Hepatic stellate cell (primary cell): Measurements from ENCODE around the gene HELQ.
"Not testable (repeated sequence)": the region's sequence is repeated elsewhere in the genome, so short reads cannot be mapped to it uniquely, and the experiment has no call there.

Experiments
- DNase-seq: peaks from one replicate; pipeline ENCODE4 v3.0.0; 2011; ENCODE audit warnings: low spot score

HELQ gene, protein sequence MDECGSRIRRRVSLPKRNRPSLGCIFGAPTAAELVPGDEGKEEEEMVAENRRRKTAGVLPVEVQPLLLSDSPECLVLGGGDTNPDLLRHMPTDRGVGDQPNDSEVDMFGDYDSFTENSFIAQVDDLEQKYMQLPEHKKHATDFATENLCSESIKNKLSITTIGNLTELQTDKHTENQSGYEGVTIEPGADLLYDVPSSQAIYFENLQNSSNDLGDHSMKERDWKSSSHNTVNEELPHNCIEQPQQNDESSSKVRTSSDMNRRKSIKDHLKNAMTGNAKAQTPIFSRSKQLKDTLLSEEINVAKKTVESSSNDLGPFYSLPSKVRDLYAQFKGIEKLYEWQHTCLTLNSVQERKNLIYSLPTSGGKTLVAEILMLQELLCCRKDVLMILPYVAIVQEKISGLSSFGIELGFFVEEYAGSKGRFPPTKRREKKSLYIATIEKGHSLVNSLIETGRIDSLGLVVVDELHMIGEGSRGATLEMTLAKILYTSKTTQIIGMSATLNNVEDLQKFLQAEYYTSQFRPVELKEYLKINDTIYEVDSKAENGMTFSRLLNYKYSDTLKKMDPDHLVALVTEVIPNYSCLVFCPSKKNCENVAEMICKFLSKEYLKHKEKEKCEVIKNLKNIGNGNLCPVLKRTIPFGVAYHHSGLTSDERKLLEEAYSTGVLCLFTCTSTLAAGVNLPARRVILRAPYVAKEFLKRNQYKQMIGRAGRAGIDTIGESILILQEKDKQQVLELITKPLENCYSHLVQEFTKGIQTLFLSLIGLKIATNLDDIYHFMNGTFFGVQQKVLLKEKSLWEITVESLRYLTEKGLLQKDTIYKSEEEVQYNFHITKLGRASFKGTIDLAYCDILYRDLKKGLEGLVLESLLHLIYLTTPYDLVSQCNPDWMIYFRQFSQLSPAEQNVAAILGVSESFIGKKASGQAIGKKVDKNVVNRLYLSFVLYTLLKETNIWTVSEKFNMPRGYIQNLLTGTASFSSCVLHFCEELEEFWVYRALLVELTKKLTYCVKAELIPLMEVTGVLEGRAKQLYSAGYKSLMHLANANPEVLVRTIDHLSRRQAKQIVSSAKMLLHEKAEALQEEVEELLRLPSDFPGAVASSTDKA

DNA sequence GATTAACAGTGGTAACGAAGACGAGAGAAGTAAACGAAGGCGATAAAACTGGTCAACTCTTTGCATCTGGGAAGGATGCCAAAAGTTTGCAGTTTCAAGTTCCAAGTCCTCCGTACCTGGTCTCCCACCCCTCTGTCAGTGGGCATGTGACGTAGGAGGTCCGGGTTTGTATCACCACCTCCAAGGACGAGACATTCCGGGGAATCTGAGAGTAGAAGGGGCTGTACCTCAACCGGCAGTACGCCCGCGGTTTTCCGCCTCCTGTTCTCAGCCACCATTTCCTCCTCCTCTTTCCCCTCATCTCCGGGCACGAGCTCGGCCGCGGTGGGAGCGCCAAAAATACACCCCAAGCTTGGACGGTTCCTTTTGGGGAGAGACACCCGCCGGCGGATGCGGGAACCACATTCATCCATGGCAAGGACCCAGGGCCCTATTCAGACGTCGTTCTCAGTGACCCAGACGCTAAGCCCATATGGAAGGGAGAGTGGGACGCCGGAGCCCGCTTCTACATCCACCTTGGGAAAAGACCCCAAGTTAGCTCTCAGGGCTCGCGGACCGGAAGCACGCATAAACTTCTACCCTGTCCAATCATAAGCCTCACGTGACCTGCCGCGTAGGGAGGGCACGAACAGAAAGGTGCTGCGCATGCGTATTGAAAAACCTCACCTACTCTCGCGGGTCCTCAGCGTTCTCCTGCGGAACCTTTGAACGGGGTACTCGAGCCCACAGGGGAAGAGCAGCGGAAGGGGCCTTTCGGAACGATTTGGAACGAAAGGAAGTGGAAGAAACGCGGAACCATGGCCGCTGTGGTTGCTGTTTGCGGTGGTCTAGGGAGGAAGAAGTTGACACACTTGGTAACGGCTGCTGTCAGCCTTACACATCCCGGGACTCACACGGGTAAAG, at the start of gene HELQ, which contains the start of gene MRPS18C:
HELQ (minus strand) TSS at position 543 of the 903 bp plus-strand sequence; CDS start at position 413, 130 bp downstream.
MRPS18C (plus strand) TSS at position 778 of the 903 bp plus-strand sequence; CDS start at position 798, 20 bp downstream.
- peak; percentile 96 for DNase-seq

DNA sequence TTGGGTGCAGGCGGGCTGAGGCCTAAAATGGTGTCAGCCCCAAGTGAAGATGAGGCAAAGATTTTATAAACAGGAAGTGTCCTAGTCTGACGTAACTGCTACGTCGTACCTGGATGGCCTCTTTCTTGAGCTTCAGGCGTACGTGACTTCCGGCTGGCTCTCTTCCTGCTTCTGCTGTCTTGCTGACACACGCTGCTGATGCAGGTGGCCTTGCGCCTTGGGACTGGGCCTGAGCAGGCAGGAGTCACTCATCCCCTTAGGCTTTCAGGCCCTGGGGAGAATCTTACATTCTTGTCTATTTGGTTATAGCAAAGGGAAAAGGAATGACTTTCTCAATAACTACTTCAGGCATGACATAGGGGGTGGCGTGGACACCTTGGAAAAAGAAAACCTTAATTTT, 49.4 kb upstream of the HELQ start:
- no peak for DNase-seq

DNA sequence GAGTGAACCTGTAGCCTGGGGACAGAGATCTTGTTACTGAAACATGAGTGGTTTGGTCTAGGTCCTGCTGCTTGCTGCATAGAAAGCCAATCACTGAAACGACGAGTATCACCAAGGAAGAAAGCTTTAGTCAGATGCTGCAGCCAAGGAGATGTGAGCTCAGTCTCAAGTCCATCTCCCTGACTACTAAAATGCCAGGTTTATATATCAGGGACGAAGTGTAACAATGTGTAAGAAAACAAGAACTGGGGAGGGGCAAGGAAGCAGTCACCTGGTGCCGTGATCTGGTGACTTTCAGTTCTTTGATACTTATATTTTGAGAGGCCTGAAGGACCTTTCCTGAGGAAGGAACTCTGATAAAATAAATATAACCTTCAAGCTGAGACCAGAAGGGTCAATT, 48.9 kb upstream of the HELQ start:
- no peak for DNase-seq

DNA sequence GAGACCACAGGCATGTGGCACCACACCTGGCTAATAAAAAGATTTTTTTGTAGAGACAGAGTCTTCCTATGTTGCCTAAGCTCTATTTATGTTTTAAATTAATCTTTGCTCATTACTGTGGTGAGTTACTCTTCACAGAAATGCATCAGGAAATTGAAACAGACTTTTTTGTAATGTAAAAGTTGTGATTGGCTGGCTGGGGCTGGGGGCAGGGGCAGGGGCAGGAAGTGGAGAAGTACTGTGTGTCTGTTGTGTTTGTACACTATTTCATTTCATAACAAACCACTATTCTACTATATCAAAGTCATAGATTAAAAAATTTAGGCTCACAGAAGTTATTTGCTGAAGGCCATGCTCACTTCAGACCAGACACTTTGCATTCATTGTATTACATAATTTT, 48.4 kb upstream of the HELQ start:
- no peak for DNase-seq

DNA sequence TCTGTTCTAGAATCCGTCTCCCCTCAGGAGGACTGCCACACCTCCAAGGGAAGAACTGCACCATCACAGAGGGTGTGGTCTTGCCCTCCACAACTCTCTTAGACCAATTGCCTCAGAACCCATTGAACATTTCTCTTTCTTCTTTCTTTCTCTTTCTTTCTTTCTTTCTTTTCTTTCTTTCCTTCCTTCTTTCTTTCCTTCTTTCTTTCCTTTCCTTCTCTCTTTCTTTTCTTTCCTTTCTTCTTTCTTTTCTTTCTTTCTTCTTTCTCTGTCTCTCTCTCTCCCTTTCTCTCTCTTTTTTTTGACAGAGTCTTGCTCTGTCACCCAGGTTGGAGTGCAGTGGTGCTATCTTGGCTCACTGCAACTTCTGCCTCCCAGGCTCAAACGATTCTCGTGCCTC, 46.0 kb upstream of the HELQ start:
- DNase-seq: not testable (repeated sequence)

DNA sequence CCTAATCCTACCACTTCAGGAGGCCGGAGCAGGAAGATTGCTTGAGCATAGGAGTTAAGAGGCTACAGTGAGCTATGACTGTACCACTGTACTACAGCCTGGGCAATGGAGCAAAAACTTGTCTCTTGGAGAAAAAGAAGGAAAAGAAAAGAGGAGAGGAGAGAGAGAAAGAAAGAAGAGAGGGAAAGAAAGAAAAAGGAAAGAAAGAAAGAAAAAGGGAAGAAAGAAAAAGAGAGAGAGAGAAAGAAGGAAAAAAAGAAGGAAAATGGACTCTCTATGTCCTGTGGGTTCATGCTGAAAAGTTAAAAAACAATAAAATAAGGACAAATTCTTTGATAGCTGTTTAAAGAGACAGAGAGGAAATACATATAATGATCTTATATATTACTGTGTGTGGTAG, 42.6 kb upstream of the HELQ start:
- no peak for DNase-seq

DNA sequence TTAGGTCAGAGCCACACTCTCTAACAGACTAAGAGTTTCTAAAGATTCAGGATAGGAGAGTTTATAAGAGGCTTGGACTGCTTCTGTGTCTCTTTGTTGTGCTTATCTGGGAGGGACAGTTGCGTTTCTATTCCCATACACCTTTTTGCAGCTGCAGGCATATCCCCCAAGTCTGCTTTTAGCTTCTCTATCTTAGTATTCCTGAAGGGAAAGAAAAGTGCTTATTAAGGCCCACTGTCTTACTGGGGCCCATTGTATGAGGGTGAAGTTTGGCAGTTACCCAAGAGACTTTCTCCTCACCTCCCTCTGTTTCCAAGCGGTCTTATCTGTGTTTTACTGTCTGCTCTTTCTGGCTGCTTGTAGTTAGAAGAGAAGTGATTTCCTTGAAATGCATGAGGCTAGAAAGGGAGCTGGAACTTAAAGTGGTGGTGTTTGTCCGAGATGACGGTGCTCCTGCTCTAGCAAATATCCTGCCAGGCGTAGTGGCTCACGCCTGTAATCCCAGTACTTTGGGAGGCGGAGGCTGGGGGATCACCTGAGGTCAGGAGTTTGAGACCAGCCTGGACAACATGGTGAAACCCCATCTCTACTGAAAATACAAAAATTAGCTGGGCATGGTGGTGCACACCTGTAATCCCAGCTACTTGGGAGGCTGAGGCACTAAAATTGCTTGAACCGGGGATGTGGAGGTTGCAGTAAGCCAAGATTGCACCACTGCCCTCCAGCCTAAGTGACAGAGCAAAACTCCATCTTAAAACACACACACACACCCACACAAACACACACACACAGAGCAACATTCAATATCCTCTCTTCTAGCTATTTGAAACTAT, 40.7 kb upstream of the HELQ start:
- DNase-seq: not testable (repeated sequence)

DNA sequence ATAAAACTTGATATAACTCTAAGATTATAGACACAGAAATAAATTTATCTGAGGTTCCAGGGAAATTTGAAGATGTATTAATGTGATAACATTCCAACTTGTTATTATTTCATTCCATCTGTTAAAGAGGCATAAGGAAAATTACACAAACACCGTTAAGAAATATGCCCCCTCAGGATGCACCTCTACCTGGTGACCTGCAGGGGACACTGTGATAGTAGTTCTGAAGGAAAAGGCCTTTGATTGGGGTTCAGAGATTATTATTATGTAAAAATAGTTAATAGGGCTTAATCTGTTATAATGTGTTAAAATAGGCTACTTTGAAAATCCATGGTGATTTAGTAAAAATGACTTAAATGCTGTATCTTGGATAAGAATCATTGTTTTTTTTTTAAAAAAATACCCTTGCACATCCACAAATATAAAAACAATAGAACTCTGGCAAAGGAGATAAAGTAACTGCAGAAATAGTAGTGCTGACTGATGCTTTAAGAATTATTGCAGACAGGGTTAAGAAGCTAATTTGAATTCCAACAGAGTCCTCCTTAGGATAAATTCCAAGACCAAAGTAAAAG, 35.3 kb upstream of the HELQ start:
- peak; percentile 43 for DNase-seq

DNA sequence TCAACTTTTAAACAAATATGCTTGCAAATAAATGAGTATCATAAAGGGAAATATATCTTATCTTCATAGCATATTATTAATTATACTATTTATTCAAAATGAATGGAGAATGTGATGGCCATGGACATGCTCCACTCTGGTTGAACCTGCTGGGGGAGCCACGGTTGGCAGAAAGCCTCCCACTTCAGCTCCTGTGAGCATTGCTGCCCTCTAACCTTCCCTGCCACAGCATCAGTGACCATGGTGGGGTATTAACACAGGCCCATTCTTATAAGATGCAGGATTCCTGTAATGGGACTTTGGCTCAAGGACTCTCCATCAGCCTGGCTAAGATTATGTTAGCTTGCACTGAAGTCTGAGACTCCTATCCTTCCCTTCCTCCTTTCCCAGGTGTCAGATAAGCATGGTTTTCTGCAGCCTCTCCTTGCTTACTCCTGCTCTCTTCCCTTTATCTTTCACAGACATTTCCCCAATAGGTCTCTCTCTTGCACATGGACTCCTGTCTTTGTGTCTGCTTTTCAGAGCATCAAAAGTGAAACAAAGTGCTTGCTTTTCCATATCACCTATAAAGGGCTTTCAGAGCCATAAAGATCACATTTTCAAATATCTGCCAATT, 34.2 kb upstream of the HELQ start:
- DNase-seq: no peak

DNA sequence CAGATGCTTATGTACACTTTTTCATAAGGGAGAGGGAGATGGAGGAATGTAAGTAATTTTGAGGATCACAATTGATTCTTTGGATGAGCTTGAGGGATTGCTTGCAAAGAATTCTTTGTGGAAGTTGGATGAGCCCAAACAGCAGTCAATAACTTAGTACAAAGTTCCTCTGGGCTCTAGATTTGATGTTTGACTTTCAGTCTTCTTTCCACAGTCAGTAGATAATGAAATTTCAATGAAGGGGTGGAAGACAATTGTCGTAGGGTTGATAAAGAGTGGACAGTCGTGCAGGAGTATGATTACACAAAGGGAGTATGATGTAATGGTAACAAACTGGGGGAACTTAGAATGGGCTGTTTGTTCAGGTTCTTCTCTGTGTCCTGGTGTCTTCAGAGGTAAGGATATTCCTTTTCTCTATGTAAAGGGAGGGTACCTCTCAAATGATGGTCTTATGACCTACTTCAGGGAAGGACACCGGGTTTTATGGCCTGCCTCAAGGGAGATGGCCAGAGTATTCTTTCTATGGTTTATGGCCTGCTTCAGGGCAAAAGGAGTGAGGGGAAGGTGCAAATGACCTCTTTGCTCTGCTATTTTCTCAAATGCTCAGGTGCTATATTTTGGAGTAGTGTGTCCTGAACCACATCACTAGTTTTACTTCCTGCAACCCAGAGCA, 31.0 kb upstream of the HELQ start:
- no peak for DNase-seq

DNA sequence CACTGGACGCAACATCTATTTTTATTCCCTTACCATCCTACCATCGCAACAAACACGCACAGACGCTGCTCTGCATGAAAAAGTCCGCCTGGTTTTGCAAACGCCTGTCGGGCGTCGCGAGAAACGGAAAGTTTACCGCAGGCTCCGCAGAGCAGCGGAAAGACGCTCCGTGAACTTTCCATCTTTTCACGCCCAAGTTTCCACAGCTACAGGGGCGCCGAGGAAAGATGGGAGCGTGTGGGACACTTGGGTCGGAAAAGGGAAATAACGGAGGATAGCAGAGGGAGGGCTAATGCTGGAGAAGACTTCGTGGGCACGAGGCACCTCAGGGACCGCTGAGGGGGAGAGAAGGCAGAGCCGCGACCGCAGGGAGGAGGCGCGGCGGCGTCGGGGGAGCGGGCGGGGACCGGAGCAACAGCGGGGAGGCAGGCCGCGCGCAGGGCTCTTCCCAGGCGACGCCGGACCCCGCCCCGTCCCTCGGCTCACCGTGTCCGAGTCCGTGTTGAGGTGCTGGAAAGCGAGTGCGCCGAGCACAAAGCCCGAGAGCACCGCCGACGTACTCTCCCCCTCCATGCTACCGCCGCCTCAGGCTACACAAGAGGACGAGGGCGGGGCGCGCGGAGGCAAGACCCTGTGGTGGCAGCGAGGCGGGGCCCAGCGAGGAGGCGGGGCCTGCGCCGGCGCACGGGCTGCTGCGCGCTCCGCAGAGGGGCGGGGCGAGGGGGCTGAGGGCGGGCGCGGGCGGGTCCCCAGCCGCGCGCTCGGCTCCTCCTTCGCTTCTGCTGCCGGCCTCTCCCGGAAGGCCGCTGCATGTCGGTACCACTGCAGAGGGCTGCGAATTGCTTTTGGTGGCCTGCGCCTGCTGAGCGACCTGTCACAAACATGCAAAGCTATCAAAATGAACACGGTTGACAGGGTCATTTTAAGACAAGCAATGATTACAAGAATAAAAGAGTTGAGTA, 29.2 kb upstream of the HELQ start, which contains the start of gene ABRAXAS1:
ABRAXAS1 (minus strand) TSS at position 601 of the 962 bp plus-strand sequence; CDS start at position 573, 28 bp downstream.
- peak; percentile 89 for DNase-seq

DNA sequence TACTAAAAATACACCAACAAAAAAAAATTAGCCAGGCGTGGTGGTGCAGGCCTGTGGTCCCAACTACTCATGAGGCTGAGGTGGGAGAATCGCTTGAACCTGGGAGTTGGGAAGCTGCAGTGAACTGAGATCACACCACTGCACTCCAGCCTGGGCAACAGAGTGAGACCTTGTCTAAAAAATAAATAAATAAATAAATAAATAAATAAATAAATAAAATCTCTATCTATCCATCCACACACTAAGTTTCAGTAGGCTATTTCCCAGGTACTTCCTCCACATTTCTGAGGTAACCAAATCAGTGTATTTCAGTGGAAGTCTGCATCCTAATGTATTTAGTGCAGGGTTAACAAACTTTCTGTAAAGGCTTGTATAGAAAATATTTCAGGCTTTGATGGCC, 18.3 kb upstream of the HELQ start:
- no peak for DNase-seq

DNA sequence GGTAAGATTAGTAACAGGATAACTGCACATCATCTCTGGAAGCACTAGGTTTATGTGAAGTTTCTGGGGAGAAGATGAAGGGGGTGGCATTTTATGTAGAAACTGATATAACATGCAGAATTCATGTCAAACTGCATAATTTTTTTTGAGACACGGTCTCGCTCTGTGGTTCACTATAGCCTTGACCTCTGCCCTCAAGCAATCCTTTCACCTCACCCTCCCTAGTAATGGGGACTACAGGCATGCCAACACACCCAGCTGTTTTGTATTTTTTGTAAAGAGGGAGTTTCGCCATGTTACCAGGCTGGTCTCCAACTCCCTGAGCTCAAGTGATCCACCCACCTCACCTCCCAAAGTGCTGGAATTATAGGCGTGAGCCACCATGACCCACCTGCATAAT, 17.8 kb upstream of the HELQ start:
- DNase-seq: no peak

DNA sequence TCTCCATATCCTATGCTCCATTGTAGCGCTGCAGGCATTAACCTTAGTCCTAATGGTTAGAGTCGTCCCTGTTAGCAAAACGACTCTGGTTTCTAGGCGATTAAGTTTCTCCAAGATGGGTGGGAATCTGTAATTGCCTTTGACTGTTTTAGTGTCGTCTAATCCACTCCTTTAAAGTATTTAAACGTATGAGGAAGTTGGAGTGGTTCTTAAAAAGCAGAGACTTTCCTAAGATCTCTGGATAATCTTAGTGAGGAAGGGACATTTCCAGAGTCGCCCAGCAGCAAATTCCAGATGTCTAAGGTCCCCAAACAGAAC, 520 bp upstream of the HELQ start:
- no peak for DNase-seq

DNA sequence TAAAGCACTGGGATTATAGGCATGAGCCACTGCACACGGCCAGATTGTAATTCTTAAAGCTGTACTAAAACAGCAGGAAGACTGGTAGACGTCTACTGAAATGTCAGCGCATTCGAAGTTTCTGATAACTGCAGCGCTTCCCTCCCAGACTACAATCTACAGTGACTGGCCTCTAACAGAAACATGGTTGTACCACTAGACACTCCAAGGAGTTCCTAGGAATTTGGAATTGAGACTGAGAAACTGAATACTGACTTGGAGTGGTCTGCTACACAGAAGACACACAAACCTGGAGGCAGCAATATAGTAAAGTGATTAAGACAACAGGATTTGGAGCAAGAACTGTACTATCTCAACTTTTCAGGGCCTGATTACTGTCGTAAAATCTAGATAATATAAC, 937 bp downstream of the HELQ start:
- peak; percentile 17 for DNase-seq

DNA sequence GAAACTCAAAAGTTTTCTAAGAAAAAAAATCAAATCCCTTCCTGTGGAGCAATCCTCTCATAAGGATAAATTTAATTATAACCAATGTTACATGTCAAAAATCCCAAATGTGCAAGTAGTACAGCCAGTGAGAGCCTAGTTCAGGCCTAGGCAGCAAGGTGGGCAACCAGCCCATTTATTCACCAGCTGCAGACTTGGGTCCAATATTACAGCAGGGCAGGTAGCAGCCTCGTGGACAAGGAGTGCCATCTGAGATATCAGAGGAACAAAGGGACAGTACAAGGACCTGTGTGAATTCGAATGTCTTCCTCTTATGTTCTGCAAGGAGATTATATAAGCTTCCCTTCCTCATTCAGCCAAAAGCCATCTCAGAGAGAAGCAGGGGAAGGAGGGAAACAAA, 6.6 kb downstream of the HELQ start:
- DNase-seq: no peak

DNA sequence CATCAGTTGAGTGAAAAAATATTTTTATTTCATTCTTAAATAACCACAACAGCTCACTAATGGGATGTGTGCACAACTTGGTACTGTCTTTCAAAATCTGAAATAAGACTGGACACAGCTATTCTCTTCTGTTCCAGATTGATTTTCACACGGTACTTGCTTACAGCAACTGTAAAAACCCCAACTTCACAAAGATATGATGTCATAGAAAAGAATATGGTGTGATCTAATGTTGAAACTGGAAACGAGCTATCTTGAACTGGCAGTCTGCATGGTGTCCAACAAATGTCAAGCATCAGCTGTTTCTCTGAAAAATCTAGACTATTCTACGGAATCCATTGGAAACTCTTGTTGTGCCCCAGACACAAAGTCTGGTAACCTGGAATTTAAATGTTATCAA, 14.7 kb downstream of the HELQ start:
- DNase-seq: no peak
